ENCODE data around the gene TMEM89.

- no peak for TF ChIP-seq LEF1 (IDR thresholded peaks at IDR 0.05; ENCODE audit: borderline replicate concordance)
- no peak for TF ChIP-seq BHLHE40 (IDR thresholded peaks at IDR 0.05; ENCODE audit: borderline replicate concordance)
- no peak for TF ChIP-seq PKNOX1 (IDR thresholded peaks at IDR 0.05)
- no peak for TF ChIP-seq ZNF384 (IDR thresholded peaks at IDR 0.05)
- TF ChIP-seq HDGF (IDR thresholded peaks at IDR 0.05; ENCODE audit: borderline replicate concordance), result no peak
- no peak for TF ChIP-seq SP1 (IDR thresholded peaks at IDR 0.05)
- no peak for TF ChIP-seq TARDBP (IDR thresholded peaks at IDR 0.05)
- no peak for TF ChIP-seq FOXM1 (IDR thresholded peaks at IDR 0.05; ENCODE audit: borderline replicate concordance)
- TF ChIP-seq FOXA1 (IDR thresholded peaks at IDR 0.05), result no peak
- no peak for TF ChIP-seq NFRKB (IDR thresholded peaks at IDR 0.05)
- TF ChIP-seq SUZ12 (IDR thresholded peaks at IDR 0.05), result no peak
Measured at GRCh38 chr3:48650723-48651122, 29.2 kb upstream of the TMEM89 start.

All from HEK293T (cell line).